Anterior cingulate cortex (tissue), 58 donors: ENCODE measurements around the gene LRRC4C.

Source experiments
- DNase-seq, 58 donors: peaks; one replicate each; lab custom pipeline; 2025; lab: John Stamatoyannopoulos, UW

The LRRC4C gene

DNA sequence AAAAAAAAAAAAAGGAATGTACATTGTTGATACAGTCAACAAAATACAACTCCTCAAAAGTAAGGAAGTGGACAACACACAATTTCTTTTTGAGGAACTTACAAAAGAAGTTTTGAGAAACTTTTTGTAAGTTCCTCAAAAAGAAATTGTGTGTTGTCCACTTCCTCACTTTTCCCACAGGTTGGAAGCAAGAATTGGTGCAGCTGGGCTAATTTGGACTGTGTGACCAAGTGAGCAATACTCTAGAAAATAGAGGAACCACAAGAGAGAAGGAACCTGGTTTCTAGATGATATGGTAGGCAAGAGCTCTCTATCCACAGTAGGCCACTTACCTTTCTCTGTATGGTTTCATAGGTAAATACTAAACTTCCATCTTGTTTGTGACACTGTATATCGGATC lies 1053.8 kb downstream of the LRRC4C start:
- peak in 1 of 58 donors; percentile 0 for DNase-seq

DNA sequence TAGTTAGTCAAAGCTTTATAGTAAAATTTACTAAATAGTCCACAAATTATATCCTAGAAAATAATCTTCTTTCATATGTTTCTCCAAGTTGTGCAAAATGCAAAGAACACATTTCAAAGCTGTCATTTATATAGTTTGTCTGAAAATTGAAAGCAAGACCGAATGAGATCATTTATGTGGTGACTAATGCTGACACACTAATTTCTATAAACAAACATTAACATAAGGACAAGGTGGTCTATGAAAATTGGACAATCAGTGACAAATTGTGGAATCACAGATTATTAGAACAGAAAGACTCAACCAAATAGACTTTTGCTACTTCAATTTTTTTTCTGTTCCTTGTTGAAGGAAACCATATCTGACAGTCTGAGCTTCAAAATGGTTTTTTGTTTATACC lies 1056.1 kb downstream of the LRRC4C start:
- DNase-seq: no peak

DNA sequence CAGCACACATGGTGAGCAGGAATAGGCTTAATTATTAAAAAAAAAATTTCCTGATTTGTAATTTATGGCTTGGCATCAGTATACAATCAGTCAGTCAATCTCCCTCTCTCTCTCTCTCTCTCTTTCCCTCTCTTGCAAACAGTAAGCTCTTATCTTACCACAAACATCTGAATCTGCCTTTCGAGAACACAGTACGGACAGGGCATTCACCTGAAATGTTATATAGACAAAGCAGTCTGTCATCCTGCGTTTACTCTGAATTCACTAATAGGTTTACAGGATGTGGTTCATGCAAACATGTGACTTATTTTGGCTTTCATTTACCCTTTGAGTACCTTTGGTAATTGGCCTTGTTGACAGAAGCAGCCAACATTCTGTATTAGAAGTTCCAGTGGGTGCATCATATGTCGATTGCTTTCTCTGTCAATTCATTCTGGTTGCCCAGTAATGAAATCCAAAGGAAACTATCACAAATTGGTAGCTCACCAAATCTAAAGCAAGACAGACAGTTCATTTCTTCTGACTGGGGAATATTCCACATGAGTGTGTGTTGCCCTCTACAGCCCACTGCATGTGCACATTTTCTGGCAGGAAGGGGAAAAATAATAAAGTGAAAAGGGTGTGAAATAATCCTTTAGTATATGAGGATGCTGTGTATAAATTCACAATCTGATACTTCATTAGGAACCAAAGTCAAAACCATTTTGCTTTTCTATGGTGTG lies 1058.2 kb downstream of the LRRC4C start:
- no peak for DNase-seq

DNA sequence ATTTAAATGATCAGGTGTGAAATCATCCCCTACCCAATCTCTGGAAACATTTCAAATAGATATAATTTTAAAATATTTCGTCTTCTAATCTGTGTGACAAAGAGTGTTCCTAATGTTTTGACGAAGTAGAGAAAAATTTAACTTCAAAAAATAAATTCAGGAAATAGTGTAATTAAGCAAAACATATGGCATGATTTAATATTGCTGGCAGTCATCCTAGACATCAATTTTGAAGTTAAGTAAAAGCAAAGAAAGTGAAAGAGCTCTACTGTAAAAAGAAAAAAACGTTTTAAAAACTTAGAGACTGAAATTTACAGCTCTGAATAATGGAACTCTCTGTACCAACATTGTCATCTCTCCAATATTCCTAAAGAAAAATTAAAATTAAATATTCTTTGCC lies 1062.3 kb downstream of the LRRC4C start:
- no peak for DNase-seq

DNA sequence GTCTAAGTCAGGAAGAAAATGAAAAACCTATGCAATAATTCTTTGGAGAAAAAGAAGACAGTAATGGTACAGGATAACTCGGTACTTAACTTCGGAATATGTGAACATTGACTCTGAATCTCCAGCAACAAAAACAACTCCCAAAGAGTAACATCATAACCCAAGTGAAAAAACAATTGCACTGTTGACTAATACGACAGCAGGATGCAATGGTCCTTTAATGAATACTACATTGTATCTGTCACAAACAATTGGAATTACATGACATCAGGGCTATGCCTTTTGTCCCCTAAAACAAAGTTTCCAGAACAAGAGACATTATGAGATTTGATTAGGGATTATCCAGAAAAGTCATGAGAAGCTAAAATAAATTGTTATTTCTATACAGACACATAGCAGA lies 1065.9 kb downstream of the LRRC4C start:
- DNase-seq: peak in 1 of 58 donors; percentile 3

DNA sequence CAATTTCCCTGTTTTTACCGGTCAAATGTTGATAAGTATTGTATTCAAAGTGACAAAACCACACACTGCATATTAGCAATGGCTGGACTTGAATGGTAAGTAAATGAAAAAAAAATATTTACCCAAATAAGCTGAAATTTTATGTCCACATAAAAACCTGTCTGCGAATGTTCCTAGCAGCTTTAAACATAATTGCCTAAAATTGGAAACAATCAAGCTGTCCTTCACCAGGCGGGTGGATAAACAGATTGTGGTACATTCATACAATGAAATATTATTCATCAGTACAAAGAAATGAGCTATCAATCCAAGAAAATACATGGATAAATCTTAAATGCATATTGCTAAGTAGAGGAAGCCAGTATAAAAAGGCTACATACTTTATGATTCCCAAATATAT lies 1067.8 kb downstream of the LRRC4C start:
- no peak for DNase-seq

DNA sequence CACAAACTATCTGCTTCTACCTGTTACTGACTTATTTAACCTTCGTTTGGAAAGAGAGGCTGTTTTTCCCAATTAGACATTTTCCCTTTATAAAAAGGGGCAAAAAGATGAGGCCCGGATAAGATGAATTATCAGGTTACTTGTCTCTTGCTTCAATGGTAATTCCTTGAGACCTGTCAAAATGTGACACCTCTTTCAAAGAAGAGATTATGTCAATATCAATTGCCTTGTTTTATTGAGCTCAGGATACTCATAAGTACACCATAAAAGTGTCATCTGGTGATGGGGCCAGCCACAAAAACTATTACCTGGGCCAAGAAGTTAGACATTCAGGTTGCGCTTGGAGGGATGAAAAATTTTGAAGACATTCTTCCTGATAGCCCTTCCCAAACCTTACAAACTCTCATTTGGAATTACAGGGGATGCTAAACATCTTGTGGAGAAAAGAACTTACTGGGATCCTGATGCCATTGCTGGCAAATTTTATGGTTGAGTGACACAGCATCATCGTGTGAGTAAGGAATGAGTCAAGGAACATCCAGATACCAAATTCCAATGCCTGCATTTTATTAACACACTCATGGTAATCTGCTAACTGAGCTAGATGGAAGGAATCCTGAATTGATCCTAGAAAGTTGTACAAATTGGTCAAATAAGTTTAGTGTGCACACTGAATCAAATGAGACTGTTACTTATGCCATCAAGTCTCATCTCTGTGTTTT lies 1071.2 kb downstream of the LRRC4C start:
- DNase-seq: no peak

DNA sequence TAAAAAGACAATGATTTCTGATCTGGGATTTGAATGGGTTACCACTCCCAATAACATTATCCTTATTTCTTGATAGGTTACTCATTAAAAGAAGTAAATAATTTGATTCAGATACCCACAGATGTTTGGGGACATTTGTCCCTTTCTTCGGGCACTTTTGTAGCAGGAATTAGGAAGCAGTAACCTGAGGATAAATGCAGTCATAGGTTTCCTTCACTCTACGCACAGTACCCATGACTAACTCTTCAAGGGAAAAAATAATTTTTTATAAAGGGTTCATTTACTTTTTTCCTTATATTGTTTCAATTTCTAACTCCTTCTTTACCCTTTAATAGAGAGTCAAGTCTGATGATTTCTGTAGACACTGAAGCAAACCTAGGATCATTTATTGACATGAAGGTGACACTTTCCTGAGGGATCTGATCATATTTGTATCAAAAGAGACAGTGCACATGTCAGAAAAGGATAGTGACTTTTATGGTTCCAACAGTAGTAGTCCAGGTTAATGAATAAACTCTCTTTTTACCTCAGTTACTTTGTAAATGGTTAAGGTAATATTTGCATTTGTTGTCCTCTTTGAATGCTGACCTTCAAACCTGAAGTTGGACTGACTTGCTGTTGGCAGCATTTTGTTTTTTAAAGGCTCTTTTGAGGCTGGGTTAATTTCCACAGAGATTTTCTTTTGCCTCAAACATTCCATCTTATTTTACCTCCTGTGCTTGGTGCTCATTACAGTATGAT lies 1072.0 kb downstream of the LRRC4C start:
- DNase-seq: no peak

DNA sequence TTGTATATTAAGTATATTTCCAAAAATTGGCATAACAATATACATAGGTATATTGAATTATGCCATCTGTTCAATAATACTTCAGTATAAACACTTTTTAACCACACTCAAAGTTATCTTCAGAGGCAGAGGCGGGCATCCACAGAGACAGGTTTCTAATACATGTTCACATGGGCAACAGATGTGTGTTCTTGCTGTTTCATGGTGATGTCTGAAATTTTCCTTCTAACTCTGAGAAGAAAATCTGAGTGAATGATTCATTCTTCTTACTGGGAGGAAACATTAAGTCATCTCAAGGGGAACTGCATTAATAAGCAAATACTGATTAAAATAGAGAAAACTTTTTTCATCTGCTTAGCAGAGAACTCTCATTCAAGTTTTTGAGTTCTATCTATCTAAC lies 1074.5 kb downstream of the LRRC4C start:
- no peak for DNase-seq

DNA sequence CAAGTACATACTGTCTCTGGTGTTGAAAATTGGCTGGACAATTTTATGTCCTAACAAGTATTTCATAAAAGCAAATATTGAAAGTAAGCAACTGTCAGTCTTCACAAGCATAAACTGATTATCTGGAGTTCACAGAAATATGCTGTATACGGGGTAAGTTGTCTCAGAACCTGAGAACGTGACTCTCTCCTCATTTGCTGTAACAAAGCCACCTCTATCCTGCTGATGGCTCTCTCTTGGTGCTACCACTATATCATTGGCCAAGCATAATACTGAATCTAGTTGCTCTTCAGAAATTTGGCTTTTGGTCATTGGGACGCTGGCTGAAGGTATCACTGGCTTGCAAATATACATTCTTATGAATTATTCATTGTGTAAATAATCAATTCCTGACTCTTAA lies 1078.0 kb downstream of the LRRC4C start:
- no peak for DNase-seq

DNA sequence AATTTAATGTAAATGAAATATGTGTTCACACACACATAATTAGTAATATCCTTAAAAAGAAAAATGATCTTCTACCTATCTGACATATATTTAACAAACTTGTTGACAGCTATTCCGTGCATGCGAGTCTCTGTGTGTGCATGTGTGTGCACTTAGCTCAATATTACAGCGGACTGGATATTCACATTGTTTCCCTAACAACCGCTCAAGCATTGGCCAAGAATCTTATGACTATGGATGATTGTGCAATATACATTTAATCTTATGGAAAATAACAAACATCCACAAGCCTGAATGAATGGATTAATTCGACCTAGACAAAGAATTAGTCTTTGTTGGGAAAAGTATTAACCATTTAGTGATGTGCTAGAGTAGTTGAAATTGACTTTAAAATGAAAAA lies 1078.6 kb downstream of the LRRC4C start:
- no peak for DNase-seq

DNA sequence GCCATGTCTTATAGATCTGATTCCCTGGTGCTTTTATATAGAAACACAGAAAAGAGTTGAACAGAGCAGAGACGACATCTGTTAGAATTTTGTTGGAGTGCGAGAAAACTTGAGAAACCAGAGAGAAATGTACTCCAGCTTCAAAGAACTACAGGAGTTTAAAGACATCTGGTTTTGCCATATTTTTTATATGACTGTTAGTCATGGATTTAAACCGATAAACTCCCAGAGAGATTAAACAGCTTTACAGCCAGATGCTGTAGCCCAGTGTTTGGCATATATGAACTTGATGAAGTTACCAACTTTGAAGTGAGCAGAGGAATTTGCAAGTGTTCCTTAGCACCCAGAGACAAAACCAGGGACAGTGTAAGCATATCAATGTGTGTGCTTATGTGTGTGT lies 1083.1 kb downstream of the LRRC4C start:
- DNase-seq: no peak

DNA sequence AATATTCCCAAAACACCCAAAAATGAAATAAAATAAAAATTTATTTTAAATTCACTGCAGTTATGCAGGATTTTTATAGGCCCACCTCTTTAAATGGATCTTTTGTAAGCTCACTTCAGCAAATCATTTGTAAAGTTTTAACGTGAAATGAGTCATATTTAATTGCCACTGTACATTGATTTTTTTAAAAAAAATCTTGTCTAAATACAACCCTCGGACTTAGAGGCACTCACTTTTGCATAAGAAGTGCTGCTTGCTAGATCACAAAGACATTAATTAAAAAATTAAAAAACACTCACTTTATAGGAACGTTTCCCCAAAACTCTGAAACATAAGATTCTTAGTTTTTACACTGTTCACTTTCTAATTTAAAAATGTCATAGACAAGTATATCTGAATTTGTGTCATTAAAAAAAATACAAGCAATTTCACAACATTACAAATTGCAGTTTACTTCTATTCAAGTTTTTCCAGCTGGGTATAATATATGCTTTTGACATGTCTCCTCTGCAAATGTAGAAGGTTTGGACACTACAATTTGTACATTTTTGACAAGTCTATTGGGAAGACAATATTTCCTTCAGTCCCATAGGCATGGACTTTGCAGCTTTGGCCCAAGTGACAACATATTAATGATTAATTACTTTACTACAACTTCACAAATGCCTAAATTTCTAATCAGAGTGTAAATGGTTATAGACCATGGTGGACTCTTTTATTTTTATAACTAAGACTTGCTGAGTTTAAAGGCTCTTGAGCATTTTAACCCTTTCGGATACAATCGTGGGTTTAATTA lies 1088.4 kb downstream of the LRRC4C start:
- no peak for DNase-seq

DNA sequence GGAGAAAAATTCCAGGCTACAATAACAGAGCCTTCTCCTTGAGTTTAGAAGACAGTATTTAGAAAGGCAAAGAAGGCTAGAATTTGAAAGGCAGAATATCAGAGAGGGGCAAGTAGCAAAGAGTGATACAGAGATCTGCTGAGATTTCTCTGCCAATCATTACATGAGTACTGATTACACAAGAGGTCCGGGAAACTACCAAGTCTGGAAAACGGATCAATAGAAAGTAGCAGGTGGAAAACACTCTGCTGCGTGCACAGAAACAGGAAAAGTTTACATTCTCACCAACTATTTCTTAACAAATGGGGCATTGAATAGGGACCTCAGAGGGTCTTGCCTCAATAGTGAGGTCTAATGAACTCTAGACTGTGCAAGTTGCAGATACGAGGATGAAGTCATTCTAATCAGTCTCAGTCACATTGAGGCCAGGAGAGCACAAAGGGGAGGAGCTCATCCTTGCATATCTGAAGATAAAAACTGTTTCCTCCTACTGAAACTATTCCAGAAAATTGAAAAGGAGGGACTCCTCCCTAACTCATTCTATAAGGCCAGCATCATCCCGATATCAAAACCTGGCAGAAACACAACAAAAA lies 1099.2 kb downstream of the LRRC4C start:
- DNase-seq: no peak

DNA sequence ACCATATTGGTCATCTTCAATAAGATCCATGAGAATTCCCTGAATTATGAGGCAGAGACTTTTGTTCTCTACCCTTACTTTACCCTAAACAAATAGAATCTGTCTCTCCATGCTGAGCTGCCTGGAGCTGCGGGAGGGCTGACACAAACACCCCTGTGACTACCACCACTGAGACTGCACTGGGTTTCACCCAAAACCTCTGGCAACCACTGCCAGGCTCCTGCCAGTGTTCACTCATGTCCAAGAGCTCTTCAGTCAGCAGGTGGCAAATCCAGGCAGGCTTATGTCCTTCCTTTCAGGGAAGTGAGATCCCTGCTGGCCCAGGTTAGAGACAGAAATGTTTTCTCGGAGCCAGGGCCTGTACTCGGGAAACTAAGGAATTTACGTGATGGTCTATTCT lies 1105.3 kb downstream of the LRRC4C start:
- no peak for DNase-seq

DNA sequence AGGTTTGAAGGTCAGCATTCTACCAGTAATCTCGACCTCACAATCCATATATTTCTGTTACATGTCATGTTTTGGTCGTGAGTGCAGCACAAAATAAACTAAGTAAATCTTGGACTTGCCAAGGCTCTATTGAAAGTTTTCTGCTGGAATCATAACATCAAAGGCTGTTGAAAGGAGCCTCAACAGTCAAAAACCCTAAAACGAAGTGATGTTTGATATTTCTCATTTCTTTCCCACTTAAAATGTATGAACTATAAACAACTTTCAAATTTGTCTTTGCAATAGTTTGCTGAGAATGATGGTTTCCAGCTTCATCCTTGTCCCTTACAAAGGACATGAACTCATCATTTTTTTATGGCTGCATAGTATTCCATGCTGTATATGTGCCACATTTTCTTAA lies 1118.5 kb downstream of the LRRC4C start:
- no peak for DNase-seq

DNA sequence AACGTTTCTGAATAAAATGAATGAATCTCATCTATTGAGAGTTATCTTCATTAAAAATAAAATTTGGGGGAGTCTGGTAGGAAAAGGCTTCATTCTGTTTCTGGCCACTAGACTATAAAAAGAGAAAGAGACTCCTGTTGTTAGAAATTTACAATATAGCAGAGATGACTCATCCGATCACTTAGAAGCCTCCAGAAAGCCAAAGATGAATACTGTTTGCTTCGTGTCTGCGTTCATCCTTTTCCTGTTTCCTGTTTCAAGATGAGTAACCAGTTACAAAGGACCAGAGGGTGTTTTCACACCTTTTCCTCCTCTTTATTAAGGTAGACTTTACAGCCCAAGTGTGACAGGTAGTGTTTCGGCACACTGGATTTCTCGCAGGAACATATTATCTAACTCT lies 1120.7 kb downstream of the LRRC4C start:
- DNase-seq: no peak

DNA sequence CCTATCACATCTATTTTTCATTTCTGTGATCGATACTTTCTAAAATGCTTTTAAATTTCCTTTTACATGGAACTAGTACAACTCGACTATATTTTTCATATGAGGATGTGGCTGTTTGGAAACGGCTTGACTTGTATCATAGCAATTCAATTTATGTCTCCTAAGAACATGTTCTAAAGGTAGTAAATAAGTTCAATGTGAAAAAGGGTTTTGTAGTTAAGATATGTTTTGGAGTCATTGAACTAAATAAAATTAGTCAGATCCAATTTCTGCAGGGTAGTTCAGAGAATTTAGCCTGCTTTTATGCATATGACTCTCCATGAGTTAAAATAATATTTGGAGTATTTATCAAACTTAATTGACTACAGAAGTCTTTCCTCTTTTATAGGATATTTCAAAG lies 1121.4 kb downstream of the LRRC4C start:
- no peak for DNase-seq

DNA sequence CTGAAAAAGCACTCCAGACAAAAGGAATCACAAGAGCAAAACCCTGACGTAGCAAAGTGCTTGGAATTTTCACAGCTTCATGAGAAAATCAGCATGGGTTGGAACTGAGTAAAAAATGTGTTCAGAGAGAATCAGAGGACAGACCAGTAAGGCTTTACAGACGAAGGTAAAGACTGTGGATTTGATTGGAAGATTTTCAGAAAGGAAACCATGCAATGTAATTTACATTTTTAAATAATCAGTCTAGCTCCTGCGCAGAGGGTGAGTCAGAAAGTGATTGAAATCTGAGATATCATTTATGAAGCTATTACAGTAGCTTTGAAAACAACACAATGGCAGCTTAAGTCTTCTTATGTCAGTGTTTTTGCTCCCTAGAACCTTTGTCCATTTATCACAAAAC lies 1122.3 kb downstream of the LRRC4C start:
- DNase-seq: no peak

DNA sequence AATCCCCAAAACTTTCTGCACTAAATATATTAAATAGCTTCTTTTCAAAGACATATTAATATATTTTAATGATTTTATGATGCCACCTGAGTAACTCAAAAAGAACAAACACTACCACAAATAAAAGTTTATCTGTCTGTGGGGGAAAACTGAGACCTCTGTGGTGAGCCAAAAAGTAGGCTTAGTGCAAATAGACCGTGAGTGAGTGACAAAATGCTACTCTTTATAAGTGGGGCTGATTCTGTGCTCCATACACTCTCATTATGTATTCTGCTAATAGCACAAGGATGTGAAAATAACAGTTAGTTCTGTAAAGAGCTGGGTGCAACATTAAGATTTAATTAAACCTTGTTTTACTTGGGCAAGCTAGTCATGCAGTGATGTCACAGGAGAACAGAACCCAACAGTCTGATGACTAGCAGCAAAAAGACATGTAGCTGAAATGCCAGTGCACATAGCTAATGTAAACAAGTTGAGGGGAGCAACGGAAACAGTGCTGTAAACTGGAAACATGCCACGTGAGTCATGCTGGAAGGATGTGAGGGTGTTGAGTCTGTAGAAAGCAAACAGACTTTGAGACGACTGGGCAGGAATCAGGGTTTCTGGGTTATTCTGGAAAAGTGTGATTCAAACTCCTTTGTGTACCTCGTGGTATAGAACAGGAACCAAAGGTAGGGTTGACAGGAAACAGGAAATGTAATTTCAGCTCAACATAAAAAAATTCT lies 1130.4 kb downstream of the LRRC4C start:
- DNase-seq: peak in 4 of 58 donors; percentile 1 to 54 (median 3)
